HEK293T (cell line): ENCODE data around the gene RPL13.

Source experiments
- ARNT ChIP-seq: fragments of 450-650 bp; IDR thresholded peaks from 2 replicates; pipeline ENCODE4 v1.6.1; 2017; ENCODE audit warnings: mild to moderate bottlenecking
- BHLHE40 ChIP-seq: fragments of 450-650 bp; IDR thresholded peaks from 2 replicates; pipeline ENCODE4 v1.6.1; 2016; ENCODE audit warnings: mild to moderate bottlenecking, moderate library complexity, borderline replicate concordance
- FOXA1 ChIP-seq: fragments of 450-650 bp; IDR thresholded peaks from 2 replicates; pipeline ENCODE4 v1.6.1; 2016; ENCODE audit warnings: mild to moderate bottlenecking
- FOXK2 ChIP-seq: fragments of 450-650 bp; IDR thresholded peaks from 2 replicates; pipeline ENCODE4 v1.6.1; 2016; ENCODE audit warnings: mild to moderate bottlenecking
- FOXM1 ChIP-seq: fragments of 450-650 bp; IDR thresholded peaks from 2 replicates; pipeline ENCODE4 v1.6.1; 2017; ENCODE audit warnings: mild to moderate bottlenecking, borderline replicate concordance
- LEF1 ChIP-seq: fragments of 450-650 bp; IDR thresholded peaks from 2 replicates; pipeline ENCODE4 v1.6.1; 2017; ENCODE audit warnings: mild to moderate bottlenecking, borderline replicate concordance
- NFRKB ChIP-seq: fragments of 450-650 bp; IDR thresholded peaks from 2 replicates; pipeline ENCODE4 v1.6.1; 2016; ENCODE audit warnings: mild to moderate bottlenecking, moderate library complexity
- PKNOX1 ChIP-seq: fragments of 450-650 bp; IDR thresholded peaks from 2 replicates; pipeline ENCODE4 v1.6.1; 2016
- SP1 ChIP-seq: fragments of 450-650 bp; IDR thresholded peaks from 2 replicates; pipeline ENCODE4 v1.6.1; 2017
- SUZ12 ChIP-seq: fragments of 450-650 bp; IDR thresholded peaks from 2 replicates; pipeline ENCODE4 v1.6.1; 2016; ENCODE audit warnings: mild to moderate bottlenecking
- TARDBP ChIP-seq: fragments of 450-650 bp; IDR thresholded peaks from 2 replicates; pipeline ENCODE4 v1.6.1; 2016
- ZNF384 ChIP-seq: fragments of 450-650 bp; IDR thresholded peaks from 2 replicates; pipeline ENCODE4 v1.6.1; 2016

DNA sequence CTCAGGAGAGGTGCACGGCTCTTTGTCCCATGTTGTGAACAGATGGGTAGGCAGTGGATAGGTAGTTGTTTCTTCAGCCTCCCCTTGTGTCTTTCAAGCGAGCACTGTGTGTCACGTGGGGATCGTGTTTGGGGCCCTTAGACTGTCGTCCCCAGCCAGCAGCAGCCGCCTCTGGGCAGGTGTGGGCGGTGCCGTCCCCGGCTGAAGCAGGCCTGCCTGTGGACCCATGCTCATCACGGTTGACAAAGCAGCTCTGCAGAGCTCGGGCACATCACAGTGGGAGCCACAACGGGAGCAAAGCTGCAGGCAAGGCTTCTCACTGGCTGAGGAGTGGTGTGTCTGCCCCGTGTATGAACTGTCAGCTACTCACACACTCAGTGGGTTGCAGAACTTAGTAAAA lies 4.7 kb upstream of the RPL13 start:
- TF ChIP-seq FOXA1, result no peak
- no peak for TF ChIP-seq ARNT
- no peak for TF ChIP-seq NFRKB
- TF ChIP-seq FOXM1, result no peak
- no peak for TF ChIP-seq BHLHE40
- no peak for TF ChIP-seq TARDBP
- TF ChIP-seq ZNF384, result no peak
- no peak for TF ChIP-seq SP1
- no peak for TF ChIP-seq LEF1
- no peak for TF ChIP-seq PKNOX1
- TF ChIP-seq SUZ12, result no peak
- TF ChIP-seq FOXK2, result no peak
